NCI-H524 (cell line): Measurements from ENCODE around the gene DNAJC19.
"Not testable (repeated sequence)": the region's sequence is repeated elsewhere in the genome, so short reads cannot be mapped to it uniquely, and the experiment has no call there.

ENCODE experiments used
- DNase-seq, 2 experiments: peaks; one replicate each; lab custom pipeline; 2025; lab: John Stamatoyannopoulos, UW

DNAJC19 gene

GRCh38 chr3:180989291-180990163 is at the start of gene DNAJC19:
Gene DNAJC19, minus strand, starts transcription at chr3:180989736. Its CDS starts 134 bp downstream, at chr3:180989602.
- peak; percentile 99 for DNase-seq

- DNase-seq: no peak
These were observed 41.4 kb upstream of the DNAJC19 start for GRCh38 chr3:181030948-181031347.

- DNase-seq: no peak
These were observed 35.7 kb upstream of the DNAJC19 start for GRCh38 chr3:181025204-181025603.

GRCh38 chr3:181017690-181018089 is 28.2 kb upstream of the DNAJC19 start:
- no peak for DNase-seq

- no peak for DNase-seq
These were observed 19.7 kb upstream of the DNAJC19 start for GRCh38 chr3:181009225-181009624.

GRCh38 chr3:181008796-181009195 is 19.3 kb upstream of the DNAJC19 start:
- DNase-seq: no peak

- no peak for DNase-seq
These were observed 17.7 kb upstream of the DNAJC19 start for GRCh38 chr3:181007262-181007661.

GRCh38 chr3:181006541-181006940 is 17.0 kb upstream of the DNAJC19 start:
- no peak for DNase-seq

GRCh38 chr3:181003469-181003868 is 13.9 kb upstream of the DNAJC19 start:
- not testable (repeated sequence) for DNase-seq

- not testable (repeated sequence) for DNase-seq
These were observed 12.8 kb upstream of the DNAJC19 start for GRCh38 chr3:181002331-181002730.

- DNase-seq: no peak
These were observed 6.9 kb upstream of the DNAJC19 start for GRCh38 chr3:180996415-180996932.

- DNase-seq: no peak
These were observed 969 bp upstream of the DNAJC19 start for GRCh38 chr3:180990505-180990904.

GRCh38 chr3:180987344-180987743 is 2.2 kb downstream of the DNAJC19 start:
- DNase-seq: no peak

GRCh38 chr3:180986366-180986765 is 3.2 kb downstream of the DNAJC19 start:
- DNase-seq: not testable (repeated sequence)

- DNase-seq: no peak
These were observed 6.4 kb downstream of the DNAJC19 start for GRCh38 chr3:180983136-180983535.

GRCh38 chr3:180981912-180982311 is 7.6 kb downstream of the DNAJC19 start:
- DNase-seq: no peak

- DNase-seq: no peak
These were observed 8.9 kb downstream of the DNAJC19 start for GRCh38 chr3:180980611-180981010.

- DNase-seq: no peak
These were observed 9.6 kb downstream of the DNAJC19 start for GRCh38 chr3:180979961-180980360.

GRCh38 chr3:180977498-180977897 is 12.0 kb downstream of the DNAJC19 start:
- no peak for DNase-seq

GRCh38 chr3:180974286-180974685 is 15.2 kb downstream of the DNAJC19 start:
- DNase-seq: no peak

GRCh38 chr3:180973543-180973942 is 16.0 kb downstream of the DNAJC19 start:
- no peak for DNase-seq

GRCh38 chr3:180970931-180971330 is 18.6 kb downstream of the DNAJC19 start:
- no peak for DNase-seq

GRCh38 chr3:180962530-180962929 is 27.0 kb downstream of the DNAJC19 start:
- no peak for DNase-seq

- DNase-seq: no peak
These were observed 28.0 kb downstream of the DNAJC19 start for GRCh38 chr3:180961552-180961951.
